ENCODE data around the gene CDYL. TPM values are rescaled to one million over a fixed set of nuclear protein-coding genes. Genes with fewer than 3 reads are reported as not detected.

CDYL gene
- total and polyA plus RNA-seq, 4 donors: 3.3 to 25.4 (median 11.0) TPM

DNA sequence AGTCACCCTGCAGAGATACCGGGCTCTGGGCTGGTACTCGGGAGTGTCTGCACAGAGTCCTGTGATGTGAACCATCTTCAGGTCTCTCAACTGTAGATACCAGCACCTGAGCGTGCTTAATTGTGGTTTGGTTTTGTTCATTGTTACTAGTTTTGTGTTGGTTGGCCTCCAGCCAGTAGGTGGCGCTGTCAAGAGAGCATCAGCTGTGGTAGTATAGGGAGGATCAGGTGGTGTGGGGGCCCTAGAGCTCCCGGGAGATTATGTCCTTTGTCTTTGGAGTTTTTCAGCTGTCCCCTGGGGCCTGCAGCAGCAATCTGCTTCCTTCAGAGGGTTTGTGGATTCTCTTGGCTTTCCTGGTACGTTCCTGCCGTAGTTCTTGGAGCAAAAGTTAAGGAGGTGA, 67.9 kb downstream of the CDYL start:
- TF ChIP-seq TAF1 (conservative IDR thresholded peaks at IDR 0.05) (no peak), EGR1 (IDR thresholded peaks at IDR 0.05; ENCODE audit: low read depth in 2 of 2) (no peak), JUND (IDR thresholded peaks at IDR 0.05) (no peak), FOXA2 (IDR thresholded peaks at IDR 0.05) (no peak), HNF4G (IDR thresholded peaks at IDR 0.05) (no peak), NR2F2 (IDR thresholded peaks at IDR 0.05) (no peak), RAD21 (IDR thresholded peaks at IDR 0.05) (no peak)
- TF ChIP-seq, protein P1, sequence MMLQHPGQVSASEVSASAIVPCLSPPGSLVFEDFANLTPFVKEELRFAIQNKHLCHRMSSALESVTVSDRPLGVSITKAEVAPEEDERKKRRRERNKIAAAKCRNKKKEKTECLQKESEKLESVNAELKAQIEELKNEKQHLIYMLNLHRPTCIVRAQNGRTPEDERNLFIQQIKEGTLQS (IDR thresholded peaks at IDR 0.05): no peak
- TF ChIP-seq, protein P2, sequence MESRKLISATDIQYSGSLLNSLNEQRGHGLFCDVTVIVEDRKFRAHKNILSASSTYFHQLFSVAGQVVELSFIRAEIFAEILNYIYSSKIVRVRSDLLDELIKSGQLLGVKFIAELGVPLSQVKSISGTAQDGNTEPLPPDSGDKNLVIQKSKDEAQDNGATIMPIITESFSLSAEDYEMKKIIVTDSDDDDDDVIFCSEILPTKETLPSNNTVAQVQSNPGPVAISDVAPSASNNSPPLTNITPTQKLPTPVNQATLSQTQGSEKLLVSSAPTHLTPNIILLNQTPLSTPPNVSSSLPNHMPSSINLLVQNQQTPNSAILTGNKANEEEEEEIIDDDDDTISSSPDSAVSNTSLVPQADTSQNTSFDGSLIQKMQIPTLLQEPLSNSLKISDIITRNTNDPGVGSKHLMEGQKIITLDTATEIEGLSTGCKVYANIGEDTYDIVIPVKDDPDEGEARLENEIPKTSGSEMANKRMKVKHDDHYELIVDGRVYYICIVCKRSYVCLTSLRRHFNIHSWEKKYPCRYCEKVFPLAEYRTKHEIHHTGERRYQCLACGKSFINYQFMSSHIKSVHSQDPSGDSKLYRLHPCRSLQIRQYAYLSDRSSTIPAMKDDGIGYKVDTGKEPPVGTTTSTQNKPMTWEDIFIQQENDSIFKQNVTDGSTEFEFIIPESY (IDR thresholded peaks at IDR 0.05): no peak
- Histone ChIP-seq H3K4me3 (ENCODE audit: low read depth in 1 of 3, low read length in 3 of 3) (no peak overlapping the region), H3K9me3 (ENCODE audit: control insufficient read depth in 4 of 4, low read length in 3 of 4) (peaks cover 0 to 4% (median 0%) of the 10 kb centered on the region in 4 donors), H3K4me1 (ENCODE audit: control insufficient read depth in 4 of 4, insufficient read depth in 4 of 4, low read length in 3 of 4) (peaks cover 0 to 13% (median 0%) of the 10 kb centered on the region in 4 donors), H3K36me3 (ENCODE audit: control insufficient read depth in 4 of 4, insufficient read depth in 3 of 4, low read depth in 1 of 4, low read length in 3 of 4) (no peaks in the 10 kb centered on the region), H3K9ac (ENCODE audit: low read depth in 1 of 2, low read length in 2 of 2) (no peak overlapping the region), H3K27ac (ENCODE audit: low read depth in 1 of 2, low read length in 2 of 2) (no peak overlapping the region), H3K27me3 (ENCODE audit: control insufficient read depth in 4 of 4, insufficient read depth in 4 of 4, low read length in 3 of 4) (no peaks in the 10 kb centered on the region)
- no peak for DNase-seq (ENCODE audit: low spot score)
- 98% methylated on average over 7 of the region's 7 CpGs for WGBS

DNA sequence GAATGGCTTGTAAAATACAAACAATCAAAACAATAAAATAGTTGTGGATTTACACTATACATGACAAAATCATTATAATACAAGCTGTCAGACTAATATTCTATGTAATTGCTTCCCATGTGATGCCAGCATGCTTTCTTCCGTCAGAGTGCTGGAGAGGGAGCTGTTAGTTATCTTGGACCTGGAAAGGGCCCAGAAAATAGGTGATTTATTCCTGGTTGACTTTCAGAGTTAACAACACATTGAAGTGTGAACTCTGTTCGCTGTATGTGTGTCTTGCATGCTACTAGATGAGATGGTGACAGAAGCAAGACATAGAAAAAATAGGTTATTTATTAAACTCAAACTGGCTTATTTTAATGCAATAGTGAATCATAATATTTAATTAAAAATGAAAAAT, 70.2 kb downstream of the CDYL start:
- no peaks in the 10 kb centered on the region for H3K27me3 ChIP-seq (ENCODE audit: control insufficient read depth in 4 of 4, insufficient read depth in 4 of 4, low read length in 3 of 4)
- no peak overlapping the region for H3K4me3 ChIP-seq (ENCODE audit: low read depth in 1 of 3, low read length in 3 of 3)
- no peak overlapping the region for H3K9ac ChIP-seq (ENCODE audit: low read depth in 1 of 2, low read length in 2 of 2)
- peaks cover 0 to 13% (median 0%) of the 10 kb centered on the region in 4 donors for H3K4me1 ChIP-seq (ENCODE audit: control insufficient read depth in 4 of 4, insufficient read depth in 4 of 4, low read length in 3 of 4)
- DNase-seq (ENCODE audit: low spot score): no peak
- TF ChIP-seq NR2F2 (IDR thresholded peaks at IDR 0.05) (no peak), RAD21 (IDR thresholded peaks at IDR 0.05) (no peak), HNF4A (conservative IDR thresholded peaks at IDR 0.05) (peak in 1 of 2 donors; percentile 10)
- H3K9me3 ChIP-seq (ENCODE audit: control insufficient read depth in 4 of 4, low read length in 3 of 4): peaks cover 0 to 4% (median 0%) of the 10 kb centered on the region in 4 donors
- no peak overlapping the region for H3K27ac ChIP-seq (ENCODE audit: low read depth in 1 of 2, low read length in 2 of 2)
- WGBS: 46% methylated on average over 2 of the region's 2 CpGs
- H3K36me3 ChIP-seq (ENCODE audit: control insufficient read depth in 4 of 4, insufficient read depth in 3 of 4, low read depth in 1 of 4, low read length in 3 of 4): no peaks in the 10 kb centered on the region

DNA sequence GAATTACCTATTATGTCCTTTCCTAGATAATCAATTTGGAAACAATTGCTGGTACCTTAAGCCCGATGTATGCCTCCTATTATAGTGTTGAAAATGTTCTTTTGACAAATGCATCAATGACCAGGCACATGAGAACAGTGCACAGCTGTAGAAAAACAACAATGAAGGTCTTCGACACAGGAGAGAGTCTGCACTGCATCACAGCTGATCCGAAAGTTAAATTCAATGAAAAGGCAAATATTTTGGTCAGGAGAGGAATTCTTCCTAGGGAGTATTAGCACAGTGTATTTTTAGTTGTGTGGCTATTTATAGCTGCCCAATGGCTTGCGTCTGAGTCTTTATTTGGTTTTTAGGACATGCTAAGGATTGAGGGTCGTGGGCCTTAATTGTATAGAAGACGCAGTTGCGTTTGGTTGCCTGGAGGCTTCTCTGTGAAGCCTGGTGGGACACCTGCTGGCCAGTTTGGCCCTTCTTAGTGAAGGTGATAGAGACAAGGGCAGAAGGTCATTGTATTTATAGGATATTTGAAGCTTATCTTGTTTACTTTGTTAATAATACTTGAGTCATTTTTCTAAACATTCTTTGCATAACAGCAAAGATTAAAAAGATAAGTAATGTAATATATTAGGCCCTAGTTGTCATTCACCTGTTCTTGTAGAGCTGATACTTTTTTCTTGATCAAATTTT, 72.3 kb downstream of the CDYL start:
- 73% methylated on average over 7 of the region's 7 CpGs for WGBS
- Histone ChIP-seq H3K4me3 (ENCODE audit: low read depth in 1 of 3, low read length in 3 of 3) (no peak overlapping the region), H3K9ac (ENCODE audit: low read depth in 1 of 2, low read length in 2 of 2) (no peak overlapping the region), H3K9me3 (ENCODE audit: control insufficient read depth in 4 of 4, low read length in 3 of 4) (peaks cover 0 to 4% (median 0%) of the 10 kb centered on the region in 4 donors), H3K27ac (ENCODE audit: low read depth in 1 of 2, low read length in 2 of 2) (no peak overlapping the region), H3K36me3 (ENCODE audit: control insufficient read depth in 4 of 4, insufficient read depth in 3 of 4, low read depth in 1 of 4, low read length in 3 of 4) (no peaks in the 10 kb centered on the region), H3K4me1 (ENCODE audit: control insufficient read depth in 4 of 4, insufficient read depth in 4 of 4, low read length in 3 of 4) (peaks cover 0 to 13% (median 0%) of the 10 kb centered on the region in 4 donors), H3K27me3 (ENCODE audit: control insufficient read depth in 4 of 4, insufficient read depth in 4 of 4, low read length in 3 of 4) (no peaks in the 10 kb centered on the region)
- DNase-seq (ENCODE audit: low spot score): no peak
- TF ChIP-seq RXRA (IDR thresholded peaks at IDR 0.05) (no peak), RAD21 (IDR thresholded peaks at IDR 0.05) (peak; percentile 50 to 65)
- TF ChIP-seq, protein P3, sequence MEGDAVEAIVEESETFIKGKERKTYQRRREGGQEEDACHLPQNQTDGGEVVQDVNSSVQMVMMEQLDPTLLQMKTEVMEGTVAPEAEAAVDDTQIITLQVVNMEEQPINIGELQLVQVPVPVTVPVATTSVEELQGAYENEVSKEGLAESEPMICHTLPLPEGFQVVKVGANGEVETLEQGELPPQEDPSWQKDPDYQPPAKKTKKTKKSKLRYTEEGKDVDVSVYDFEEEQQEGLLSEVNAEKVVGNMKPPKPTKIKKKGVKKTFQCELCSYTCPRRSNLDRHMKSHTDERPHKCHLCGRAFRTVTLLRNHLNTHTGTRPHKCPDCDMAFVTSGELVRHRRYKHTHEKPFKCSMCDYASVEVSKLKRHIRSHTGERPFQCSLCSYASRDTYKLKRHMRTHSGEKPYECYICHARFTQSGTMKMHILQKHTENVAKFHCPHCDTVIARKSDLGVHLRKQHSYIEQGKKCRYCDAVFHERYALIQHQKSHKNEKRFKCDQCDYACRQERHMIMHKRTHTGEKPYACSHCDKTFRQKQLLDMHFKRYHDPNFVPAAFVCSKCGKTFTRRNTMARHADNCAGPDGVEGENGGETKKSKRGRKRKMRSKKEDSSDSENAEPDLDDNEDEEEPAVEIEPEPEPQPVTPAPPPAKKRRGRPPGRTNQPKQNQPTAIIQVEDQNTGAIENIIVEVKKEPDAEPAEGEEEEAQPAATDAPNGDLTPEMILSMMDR (IDR thresholded peaks at IDR 0.05; ENCODE audit: low read depth, low read length, missing input control): peak; percentile 23

Data from liver (tissue), 9 donors.